OCI-LY7 (cell line): ENCODE results near the gene APBA1.

Source experiments
- EZH2phosphoT487 ChIP-seq: fragments of 200-600 bp; sonication (generic); IDR thresholded peaks from 2 replicates; pipeline ENCODE4 v1.6.1; 2018; ENCODE audit warnings: low read depth, borderline replicate concordance, mild to moderate bottlenecking, mixed run types, antibody characterized with exemption, low read length, moderate library complexity, mixed read lengths
- TF ChIP-seq, protein P1 (sequence below): fragments of 200-600 bp; sonication (generic); conservative IDR thresholded peaks from 2 replicates; pipeline ENCODE4 v1.5.1; 2014; ENCODE audit warnings: mild to moderate bottlenecking, antibody characterized with exemption, low read length, moderate library complexity, mixed read lengths

DNA sequence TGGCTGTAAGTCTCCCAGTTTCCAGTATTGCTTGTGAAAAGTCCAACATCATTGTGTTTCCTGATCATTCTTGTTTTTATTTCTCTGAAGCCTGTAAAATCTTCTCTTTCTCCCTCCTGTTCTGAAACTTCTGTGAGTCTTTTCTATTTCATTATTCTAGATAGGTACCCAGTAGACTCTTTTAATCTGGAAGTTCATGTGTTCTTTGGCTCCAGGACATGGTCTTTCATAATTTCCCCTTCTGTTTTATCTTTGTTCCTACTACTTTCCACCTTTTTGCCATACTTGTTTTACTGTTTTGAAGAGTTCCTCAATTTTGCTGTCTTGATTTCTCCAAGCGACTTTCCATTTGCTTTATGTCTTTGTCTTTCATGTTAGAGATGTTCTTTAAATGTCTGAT is 168.1 kb downstream of the APBA1 start:
- TF ChIP-seq, protein P1, sequence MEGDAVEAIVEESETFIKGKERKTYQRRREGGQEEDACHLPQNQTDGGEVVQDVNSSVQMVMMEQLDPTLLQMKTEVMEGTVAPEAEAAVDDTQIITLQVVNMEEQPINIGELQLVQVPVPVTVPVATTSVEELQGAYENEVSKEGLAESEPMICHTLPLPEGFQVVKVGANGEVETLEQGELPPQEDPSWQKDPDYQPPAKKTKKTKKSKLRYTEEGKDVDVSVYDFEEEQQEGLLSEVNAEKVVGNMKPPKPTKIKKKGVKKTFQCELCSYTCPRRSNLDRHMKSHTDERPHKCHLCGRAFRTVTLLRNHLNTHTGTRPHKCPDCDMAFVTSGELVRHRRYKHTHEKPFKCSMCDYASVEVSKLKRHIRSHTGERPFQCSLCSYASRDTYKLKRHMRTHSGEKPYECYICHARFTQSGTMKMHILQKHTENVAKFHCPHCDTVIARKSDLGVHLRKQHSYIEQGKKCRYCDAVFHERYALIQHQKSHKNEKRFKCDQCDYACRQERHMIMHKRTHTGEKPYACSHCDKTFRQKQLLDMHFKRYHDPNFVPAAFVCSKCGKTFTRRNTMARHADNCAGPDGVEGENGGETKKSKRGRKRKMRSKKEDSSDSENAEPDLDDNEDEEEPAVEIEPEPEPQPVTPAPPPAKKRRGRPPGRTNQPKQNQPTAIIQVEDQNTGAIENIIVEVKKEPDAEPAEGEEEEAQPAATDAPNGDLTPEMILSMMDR: no peak
- no peak for TF ChIP-seq EZH2phosphoT487
